GM20000 (cell line): Measurements from ENCODE around the gene IRAK2.

Experiments
- DNase-seq: peaks from one replicate; pipeline ENCODE4 v3.0.0; 2012; ENCODE audit warnings: low spot score
- TF ChIP-seq, protein P1 (sequence below): IDR thresholded peaks from 2 replicates; pipeline ENCODE4 v1.5.1; 2012; ENCODE audit warnings: mild to moderate bottlenecking, control low read depth; ENCODE audit errors: extremely low read depth, missing control alignments

The IRAK2 gene

DNA sequence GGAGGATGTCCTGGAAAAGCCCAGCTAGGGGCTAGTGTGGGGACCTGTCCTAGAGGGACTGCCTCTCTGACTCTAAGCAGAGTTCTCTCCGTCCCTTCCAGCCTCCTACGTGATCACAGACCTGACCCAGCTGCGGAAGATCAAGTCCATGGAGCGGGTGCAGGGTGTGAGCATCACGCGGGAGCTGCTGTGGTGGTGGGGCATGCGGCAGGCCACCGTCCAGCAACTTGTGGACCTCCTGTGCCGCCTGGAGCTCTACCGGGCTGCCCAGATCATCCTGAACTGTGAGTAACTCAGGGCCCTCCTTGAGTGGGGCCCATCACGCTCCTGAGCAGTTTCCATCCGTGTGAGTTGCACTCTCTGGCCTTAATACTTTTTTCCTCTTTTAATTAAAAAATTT lies 13.0 kb downstream of the IRAK2 start:
- TF ChIP-seq, protein P1, sequence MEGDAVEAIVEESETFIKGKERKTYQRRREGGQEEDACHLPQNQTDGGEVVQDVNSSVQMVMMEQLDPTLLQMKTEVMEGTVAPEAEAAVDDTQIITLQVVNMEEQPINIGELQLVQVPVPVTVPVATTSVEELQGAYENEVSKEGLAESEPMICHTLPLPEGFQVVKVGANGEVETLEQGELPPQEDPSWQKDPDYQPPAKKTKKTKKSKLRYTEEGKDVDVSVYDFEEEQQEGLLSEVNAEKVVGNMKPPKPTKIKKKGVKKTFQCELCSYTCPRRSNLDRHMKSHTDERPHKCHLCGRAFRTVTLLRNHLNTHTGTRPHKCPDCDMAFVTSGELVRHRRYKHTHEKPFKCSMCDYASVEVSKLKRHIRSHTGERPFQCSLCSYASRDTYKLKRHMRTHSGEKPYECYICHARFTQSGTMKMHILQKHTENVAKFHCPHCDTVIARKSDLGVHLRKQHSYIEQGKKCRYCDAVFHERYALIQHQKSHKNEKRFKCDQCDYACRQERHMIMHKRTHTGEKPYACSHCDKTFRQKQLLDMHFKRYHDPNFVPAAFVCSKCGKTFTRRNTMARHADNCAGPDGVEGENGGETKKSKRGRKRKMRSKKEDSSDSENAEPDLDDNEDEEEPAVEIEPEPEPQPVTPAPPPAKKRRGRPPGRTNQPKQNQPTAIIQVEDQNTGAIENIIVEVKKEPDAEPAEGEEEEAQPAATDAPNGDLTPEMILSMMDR = no peak
- no peak for DNase-seq

DNA sequence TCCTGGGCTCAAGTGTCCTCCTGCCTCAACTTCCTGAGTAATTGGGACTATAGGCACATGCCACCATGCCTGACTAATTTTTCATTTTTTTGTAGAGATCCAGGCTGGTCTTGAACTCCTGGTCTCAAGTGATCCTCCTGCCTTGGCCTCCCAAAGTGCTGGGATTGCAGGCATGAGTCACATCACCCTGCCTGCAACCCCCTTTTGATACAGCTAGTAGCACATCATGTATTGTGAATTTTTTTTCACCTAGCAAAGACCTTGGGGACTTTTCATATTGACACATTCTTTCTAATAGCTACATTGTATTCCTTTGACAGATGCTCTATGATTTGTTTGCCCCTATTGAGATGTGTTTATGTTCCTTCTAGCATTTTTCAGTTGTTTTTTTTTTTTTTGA lies 14.2 kb downstream of the IRAK2 start:
- no peak for DNase-seq
- TF ChIP-seq, protein P1 = no peak

DNA sequence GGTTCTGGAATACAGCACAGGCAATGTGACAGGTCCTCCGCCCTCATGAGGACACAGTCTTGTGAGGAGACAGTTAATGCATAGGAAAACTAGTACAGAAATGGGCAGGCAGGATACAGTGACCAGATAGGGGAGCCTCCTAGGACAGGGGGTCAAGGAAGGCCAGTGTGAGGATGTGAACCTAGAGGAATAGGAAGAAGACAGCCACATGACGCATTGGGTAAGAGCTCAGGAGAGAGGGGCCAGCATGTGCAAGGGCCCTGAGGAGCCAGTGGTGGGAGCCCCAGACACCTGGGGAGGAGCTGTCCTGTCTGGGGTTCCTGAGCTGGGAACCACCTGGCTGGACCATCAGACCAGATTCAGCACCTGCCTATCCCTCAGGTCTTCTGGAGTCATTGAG lies 15.6 kb downstream of the IRAK2 start:
- TF ChIP-seq, protein P1 = no peak
- no peak for DNase-seq

DNA sequence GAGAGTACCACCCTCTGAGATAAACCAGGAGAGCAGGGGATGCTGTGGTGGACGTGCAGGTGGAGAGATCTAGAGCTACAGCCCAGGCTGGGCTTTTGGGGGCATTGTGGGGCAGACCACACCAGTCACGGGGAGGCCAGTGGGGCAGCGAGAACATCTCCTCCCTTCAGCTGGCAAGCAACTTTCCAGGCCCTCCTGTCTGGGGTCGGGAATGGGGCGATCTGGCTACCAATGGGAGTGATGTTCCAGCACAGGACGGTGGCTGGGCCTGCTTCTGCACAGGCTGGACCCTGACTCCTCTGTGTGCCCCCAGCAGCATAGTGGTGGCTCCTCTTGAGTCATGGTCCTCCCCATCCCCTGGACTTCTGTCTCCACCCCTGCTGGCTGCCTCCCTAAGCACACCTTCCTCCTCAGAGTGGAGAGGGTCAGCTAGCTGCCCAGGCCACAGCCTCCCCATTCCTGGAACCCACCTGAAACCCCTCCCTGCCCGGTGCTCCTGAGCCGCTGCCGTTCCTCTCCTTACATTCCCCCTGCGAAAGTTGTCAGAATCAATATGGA lies 16.1 kb downstream of the IRAK2 start:
- TF ChIP-seq, protein P1 = no peak
- no peak for DNase-seq

DNA sequence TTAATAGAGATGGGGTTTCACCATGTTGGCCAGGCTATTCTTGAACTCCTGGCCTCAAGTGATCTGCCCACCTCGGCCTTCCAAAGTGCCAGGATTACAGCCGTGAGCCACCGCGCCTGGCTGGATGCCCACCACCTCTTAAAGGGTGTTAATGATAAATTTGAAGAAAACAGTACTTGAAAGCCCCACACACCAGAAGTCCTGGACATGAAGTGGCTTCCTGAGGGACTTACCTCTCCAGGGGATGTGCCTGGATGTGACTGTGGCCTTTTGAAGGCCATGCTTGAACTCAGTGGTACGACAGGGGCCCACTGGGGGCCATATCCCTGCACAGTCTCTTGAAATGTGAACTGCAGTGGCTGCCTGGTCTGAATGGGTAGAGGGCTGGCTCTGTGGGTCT lies 18.2 kb downstream of the IRAK2 start:
- TF ChIP-seq, protein P1 = no peak
- no peak for DNase-seq

DNA sequence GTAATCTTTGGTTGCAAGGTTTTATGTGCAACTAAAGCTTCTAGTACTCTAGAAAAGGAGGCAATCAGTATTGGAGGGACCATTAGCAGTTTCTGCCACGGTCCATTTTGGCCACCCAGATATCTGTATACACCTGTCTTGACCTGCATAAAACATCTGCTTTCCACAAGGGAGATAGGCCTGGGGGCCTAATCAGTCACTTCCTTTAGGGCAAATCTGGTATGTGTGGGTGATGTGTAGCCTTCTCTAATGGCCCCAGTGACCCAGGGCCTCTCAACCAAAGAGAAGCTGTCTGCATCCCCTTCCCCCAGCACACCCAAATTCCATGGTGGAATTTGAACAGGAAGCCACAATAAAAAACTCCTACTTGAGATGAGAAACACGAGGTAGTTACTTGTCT lies 19.5 kb downstream of the IRAK2 start:
- DNase-seq = no peak
- TF ChIP-seq, protein P1 = no peak

DNA sequence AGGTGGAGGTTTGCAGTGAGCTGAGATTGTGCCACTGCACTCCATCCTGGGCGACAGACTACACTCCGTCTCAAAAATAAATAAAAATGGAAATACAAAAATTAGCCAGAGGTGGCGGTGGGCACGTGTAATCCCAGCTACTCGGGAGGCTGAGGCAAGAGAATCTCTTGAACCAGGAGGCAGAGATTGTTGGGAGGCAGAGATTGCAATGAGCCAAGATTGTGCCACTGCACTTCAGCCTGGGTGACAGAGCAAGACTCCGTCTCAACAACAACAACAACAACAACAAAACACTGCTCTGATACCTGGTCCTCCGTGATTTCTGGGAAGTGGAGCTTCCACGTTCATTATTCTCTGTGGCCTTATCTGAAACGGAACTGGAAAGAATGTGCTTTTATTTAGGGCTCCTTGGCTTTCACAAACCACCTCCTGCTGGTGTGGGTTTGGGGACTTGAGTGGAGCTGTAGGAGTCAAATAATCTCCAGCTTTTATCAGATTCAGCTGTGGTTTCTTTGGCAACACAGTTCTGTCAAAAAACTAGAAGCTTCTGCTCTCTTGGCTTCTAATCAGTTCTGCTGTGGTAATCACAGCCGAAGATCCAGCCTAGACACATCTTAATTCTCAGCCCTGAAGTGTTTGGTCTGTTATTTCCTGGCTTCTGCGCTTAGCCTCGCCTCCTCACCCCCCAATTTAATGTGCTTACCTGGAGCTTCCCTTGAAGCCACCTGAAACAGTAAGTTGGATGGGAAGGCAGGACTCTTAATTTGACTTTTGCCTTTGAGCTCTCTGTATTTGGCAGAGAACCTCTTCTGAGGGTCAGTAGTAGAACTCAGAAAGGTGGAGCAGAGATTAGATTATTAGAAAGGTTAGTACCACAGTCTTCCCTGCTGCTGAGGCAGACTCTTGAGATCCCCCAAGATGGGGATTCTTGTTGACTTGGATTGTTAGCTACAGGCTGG lies 21.4 kb downstream of the IRAK2 start:
- TF ChIP-seq, protein P1 = no peak
- no peak for DNase-seq
